Cardiac muscle cell (in vitro differentiated cells and primary cell): Measurements from ENCODE around the gene MAP1B. TPM values are rescaled to one million over a fixed set of nuclear protein-coding genes. Genes with fewer than 3 reads are reported as not detected.

Experiments
- DNase-seq, 2 donors: peaks; one replicate each; pipeline versions ENCODE4 v3.0.0 to v3.0.0-alpha.2; 2010 to 2017; ENCODE audit warnings: low read depth in 1 of 2, low spot score in 1 of 2
- H3K27ac ChIP-seq: fragments of 200-600 bp; sonication (generic); 2 replicates; pipeline ENCODE4 v1.5.1; 2016
- H3K27me3 ChIP-seq: fragments of 200-600 bp; sonication (generic); 2 replicates; pipeline ENCODE4 v1.6.0; 2016; ENCODE audit warnings: control low read depth
- H3K36me3 ChIP-seq: fragments of 200-600 bp; sonication (generic); 2 replicates; pipeline ENCODE4 v1.5.1; 2016; ENCODE audit warnings: control low read depth
- H3K4me1 ChIP-seq: fragments of 200-600 bp; sonication (generic); 2 replicates; pipeline ENCODE4 v1.8.1; 2017; ENCODE audit warnings: low read depth, mild to moderate bottlenecking, mixed run types
- H3K4me3 ChIP-seq: fragments of 200-600 bp; sonication (generic); 2 replicates; pipeline ENCODE4 v1.5.1; 2016; ENCODE audit warnings: mild to moderate bottlenecking
- H3K9me3 ChIP-seq: fragments of 200-600 bp; sonication (generic); 2 replicates; pipeline ENCODE4 v1.5.1; 2017; ENCODE audit warnings: low read depth, mild to moderate bottlenecking, control low read depth
- polyA plus RNA-seq: library from polyadenylated mRNA; unstranded; fragments of >200 nt; fragmentation: Nextera tagmentation; extraction: Ambion mirVana; gene quantifications from 2 replicates; pipeline ENCODE4 v1.2.1, GENCODE V29; 2016
- total RNA-seq: library from RNA; depleted of rRNA; stranded (reverse); fragments of >200 nt; gene quantifications from 2 replicates; pipeline ENCODE4 v1.2.3, GENCODE V29; 2016
- TF ChIP-seq, protein P1 (sequence below): IDR thresholded peaks from 2 replicates; pipeline ENCODE4 v1.5.1; 2012; ENCODE audit warnings: low read depth, mild to moderate bottlenecking, low read length

Gene MAP1B
- total and polyA plus RNA-seq, 2 experiments from 2014 or later = 119 to 142 TPM

GRCh38 chr5:72224946-72225463 lies 117.7 kb downstream of the MAP1B start:
- H3K36me3 ChIP-seq = peaks cover 6% of the 10 kb centered on the region
- DNase-seq = peak in 1 of 2 donors; percentile 41
- H3K9me3 ChIP-seq = no peaks in the 10 kb centered on the region
- H3K4me3 ChIP-seq = no peak overlapping the region
- TF ChIP-seq, protein P1, sequence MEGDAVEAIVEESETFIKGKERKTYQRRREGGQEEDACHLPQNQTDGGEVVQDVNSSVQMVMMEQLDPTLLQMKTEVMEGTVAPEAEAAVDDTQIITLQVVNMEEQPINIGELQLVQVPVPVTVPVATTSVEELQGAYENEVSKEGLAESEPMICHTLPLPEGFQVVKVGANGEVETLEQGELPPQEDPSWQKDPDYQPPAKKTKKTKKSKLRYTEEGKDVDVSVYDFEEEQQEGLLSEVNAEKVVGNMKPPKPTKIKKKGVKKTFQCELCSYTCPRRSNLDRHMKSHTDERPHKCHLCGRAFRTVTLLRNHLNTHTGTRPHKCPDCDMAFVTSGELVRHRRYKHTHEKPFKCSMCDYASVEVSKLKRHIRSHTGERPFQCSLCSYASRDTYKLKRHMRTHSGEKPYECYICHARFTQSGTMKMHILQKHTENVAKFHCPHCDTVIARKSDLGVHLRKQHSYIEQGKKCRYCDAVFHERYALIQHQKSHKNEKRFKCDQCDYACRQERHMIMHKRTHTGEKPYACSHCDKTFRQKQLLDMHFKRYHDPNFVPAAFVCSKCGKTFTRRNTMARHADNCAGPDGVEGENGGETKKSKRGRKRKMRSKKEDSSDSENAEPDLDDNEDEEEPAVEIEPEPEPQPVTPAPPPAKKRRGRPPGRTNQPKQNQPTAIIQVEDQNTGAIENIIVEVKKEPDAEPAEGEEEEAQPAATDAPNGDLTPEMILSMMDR = no peak
- H3K27ac ChIP-seq = no peak overlapping the region
- no peaks in the 10 kb centered on the region for H3K27me3 ChIP-seq
- H3K4me1 ChIP-seq = peaks cover 33% of the 10 kb centered on the region

- Histone ChIP-seq H3K27ac (no peak overlapping the region), H3K9me3 (no peaks in the 10 kb centered on the region), H3K4me3 (no peak overlapping the region), H3K4me1 (peaks cover 33% of the 10 kb centered on the region), H3K27me3 (no peaks in the 10 kb centered on the region), H3K36me3 (no peaks in the 10 kb centered on the region)
- no peak for DNase-seq
- TF ChIP-seq, protein P1 = no peak
These were observed 118.5 kb downstream of the MAP1B start for GRCh38 chr5:72225741-72226140.

- Histone ChIP-seq H3K4me1 (peaks cover 33% of the 10 kb centered on the region), H3K36me3 (no peaks in the 10 kb centered on the region), H3K27ac (peak overlapping the region; percentile 55), H3K27me3 (no peaks in the 10 kb centered on the region), H3K9me3 (no peaks in the 10 kb centered on the region), H3K4me3 (no peak overlapping the region)
- DNase-seq = peak in 1 of 2 donors; percentile 64
- TF ChIP-seq, protein P1 = no peak
These were observed 119.7 kb downstream of the MAP1B start for GRCh38 chr5:72226950-72227349.

DNA sequence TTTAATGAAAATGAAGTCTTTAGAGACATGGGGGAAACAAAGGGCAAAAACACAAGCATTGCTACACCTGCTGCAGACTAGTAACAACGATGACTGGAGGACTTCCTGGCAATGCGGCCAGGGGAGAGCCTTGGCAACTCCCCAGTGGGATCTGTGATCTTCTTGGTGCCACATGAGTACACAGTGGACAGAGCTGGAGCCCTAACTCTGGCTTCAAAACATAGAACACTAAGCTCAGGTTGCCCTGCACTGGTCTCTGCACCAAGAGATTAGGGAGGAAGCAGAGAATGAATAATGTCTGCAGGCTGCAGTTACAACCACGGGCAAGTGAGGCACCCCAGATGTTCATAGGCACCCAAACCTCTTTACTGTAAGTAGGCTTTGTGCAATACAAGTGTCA lies 121.7 kb downstream of the MAP1B start:
- no peak overlapping the region for H3K27ac ChIP-seq
- H3K27me3 ChIP-seq = no peaks in the 10 kb centered on the region
- peaks cover 36% of the 10 kb centered on the region for H3K4me1 ChIP-seq
- TF ChIP-seq, protein P1 = no peak
- no peaks in the 10 kb centered on the region for H3K36me3 ChIP-seq
- no peak overlapping the region for H3K4me3 ChIP-seq
- no peak for DNase-seq
- H3K9me3 ChIP-seq = no peaks in the 10 kb centered on the region

DNA sequence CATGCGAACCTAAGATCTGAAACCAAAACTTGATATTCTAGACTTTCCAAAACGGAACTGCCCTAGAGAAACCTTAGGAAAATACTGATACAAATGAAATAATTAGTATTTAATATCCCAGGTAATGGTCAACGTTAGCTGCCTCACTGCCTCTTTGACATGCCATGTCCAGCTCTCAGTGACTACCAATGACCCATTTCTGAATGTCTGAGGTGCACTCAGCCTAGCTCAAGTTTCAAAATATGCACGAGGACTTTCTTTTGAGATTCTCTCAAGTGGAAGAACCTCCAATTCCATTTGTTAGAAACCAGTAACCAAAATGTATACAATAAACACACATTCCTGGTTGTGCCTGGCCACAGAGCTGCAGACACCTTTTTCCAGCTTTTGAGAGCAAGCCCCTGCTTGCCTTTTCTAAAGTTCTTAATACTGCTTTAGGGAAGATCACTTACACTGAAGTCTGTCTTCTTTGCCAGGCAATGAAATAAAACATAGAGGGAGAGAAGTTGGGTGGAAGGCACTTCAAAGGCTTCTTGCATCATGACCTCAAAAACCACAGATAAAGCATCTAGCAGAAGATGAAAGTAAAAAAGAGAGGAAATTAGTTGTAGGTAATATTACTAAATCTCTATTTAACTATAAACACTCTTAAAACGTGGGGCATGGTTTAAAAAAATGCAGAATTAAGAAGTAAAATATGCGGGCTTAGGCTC lies 124.9 kb downstream of the MAP1B start:
- Histone ChIP-seq H3K27me3 (no peaks in the 10 kb centered on the region), H3K4me3 (no peak overlapping the region), H3K4me1 (peaks cover 27% of the 10 kb centered on the region), H3K27ac (no peak overlapping the region), H3K36me3 (peaks cover 2% of the 10 kb centered on the region), H3K9me3 (no peaks in the 10 kb centered on the region)
- TF ChIP-seq, protein P1 = no peak
- DNase-seq = no peak
